H1 (cell line): Measurements from ENCODE around the gene ECE2. TPM values are rescaled to one million over a fixed set of nuclear protein-coding genes. Genes with fewer than 3 reads are reported as not detected.

Experiments used
- CHD7 ChIP-seq: fragments of 300-600 bp; sonication (generic); IDR thresholded peaks from 2 replicates; pipeline ENCODE4 v1.7.1; 2012; ENCODE audit warnings: low read length, moderate library complexity, mild to moderate bottlenecking, inconsistent platforms; ENCODE audit not compliant: insufficient replicate concordance
- CTBP2 ChIP-seq: IDR thresholded peaks from 2 replicates; pipeline ENCODE4 v1.7.0; 2011; ENCODE audit warnings: borderline replicate concordance, mild to moderate bottlenecking, moderate library complexity, mixed read lengths, low read length; ENCODE audit not compliant: insufficient read depth, insufficient read length
- EP300 ChIP-seq, 2 experiments: IDR thresholded peaks; 1 replicate in 1 of 2; 2 replicates in 1 of 2; pipeline ENCODE4 v1.6.1; 2011 to 2012; ENCODE audit warnings: low read depth in 2 of 2, low read length in 2 of 2, mild to moderate bottlenecking in 2 of 2, borderline replicate concordance in 1 of 2, inconsistent platforms in 1 of 2, moderate library complexity in 1 of 2
- POLR2A ChIP-seq, 2 experiments: IDR thresholded peaks; 1 replicate in 1 of 2; 2 replicates in 1 of 2; pipeline ENCODE4 v1.6.1; 2011; ENCODE audit warnings: low read depth in 2 of 2, low read length in 2 of 2, mild to moderate bottlenecking in 2 of 2; ENCODE audit errors: control extremely low read depth in 1 of 2
- POU5F1 ChIP-seq: IDR thresholded peaks from 2 replicates; pipeline ENCODE4 v1.6.1; 2011; ENCODE audit warnings: low read depth, mild to moderate bottlenecking, low read length, moderate library complexity
- SAP30 ChIP-seq: fragments of 300-600 bp; sonication (generic); IDR thresholded peaks from 2 replicates; pipeline ENCODE4 v1.7.1; 2012; ENCODE audit warnings: low read length, moderate library complexity, mild to moderate bottlenecking, inconsistent platforms; ENCODE audit not compliant: insufficient read depth, insufficient replicate concordance
- SP1 ChIP-seq: IDR thresholded peaks from 2 replicates; pipeline ENCODE4 v1.6.1; 2011; ENCODE audit warnings: low read depth, low read length
- SUZ12 ChIP-seq: fragments of 200-600 bp; sonication (generic); IDR thresholded peaks from 2 replicates; pipeline ENCODE4 v1.6.1; 2012; ENCODE audit warnings: mild to moderate bottlenecking, inconsistent platforms, low read length, moderate library complexity, mixed read lengths
- polyA plus RNA-seq, 7 experiments: library from polyadenylated mRNA; depleted of rRNA in 3 of 7; stranded (reverse) in 5 of 7; unstranded in 2 of 7; fragments of >200 nt in 5 of 7; fragments of 200-250 nt in 2 of 7; gene quantifications; 1 replicate in 5 of 7; 2 replicates in 1 of 7; 4 replicates in 1 of 7; pipeline versions ENCODE4 v1.2.1 to v1.2.3, GENCODE V29; 2011 to 2013; ENCODE audit warnings: missing spikeins in 2 of 7, mixed read lengths in 2 of 7
- total RNA-seq: library from RNA; stranded (reverse); fragmentation: NEBNext Ultra II Directional; extraction: Animal tissue kit (Norgen Biotek cat#: 25700); gene quantifications from 2 replicates; pipeline ENCODE4 v1.2.1, GENCODE V29; 2021

ECE2 gene
- total and polyA plus RNA-seq, 2 of the 8 experiments (the other 6 are each of a cell fraction or from before 2014, with no cell fraction given) = 0.44 to 0.86 TPM

GRCh38 chr3:184248454-184249411 is 27.1 kb upstream of the ECE2 start, which contains the start of gene ALG3 (continued):
- TF ChIP-seq CHD7 = no peak
- no peak for TF ChIP-seq CTBP2
- peak; percentile 80 to 92 for TF ChIP-seq POLR2A (IDR thresholded peaks at IDR 0.05; ENCODE audit: control extremely low read depth in 1 of 2, low read depth in 2 of 2, low read length in 2 of 2)
- TF ChIP-seq EP300 (IDR thresholded peaks at IDR 0.05; ENCODE audit: borderline replicate concordance in 1 of 2, low read depth in 2 of 2, low read length in 2 of 2) = 0 out of 3 replicates have a peak, but pooled peaks of 1 of the 2 experiments have one; percentile 73
- no peak for TF ChIP-seq SUZ12
- peak; percentile 98 for TF ChIP-seq SAP30
- peak; percentile 40; the same call in 1 of the 2 replicates for TF ChIP-seq SP1
- TF ChIP-seq POU5F1 = no peak
